Brain microvascular endothelial cell (primary cell): Measurements from ENCODE around the gene CLSTN2.

Experiments
- DNase-seq: peaks from one replicate; pipeline ENCODE4 v3.0.0-alpha.2; 2020
- H3K27ac ChIP-seq: fragments of 250-450 bp; sonication (Bioruptor Pico); 2 replicates; pipeline ENCODE4 v1.5.1; 2020; ENCODE audit warnings: mild to moderate bottlenecking, moderate library complexity
- H3K27me3 ChIP-seq: fragments of 250-450 bp; sonication (Bioruptor Pico); replicated peaks from 2 replicates; pipeline ENCODE4 v1.5.1; 2020; ENCODE audit warnings: mild to moderate bottlenecking
- H3K36me3 ChIP-seq: fragments of 250-450 bp; sonication (Bioruptor Pico); replicated peaks from 2 replicates; pipeline ENCODE4 v1.5.1; 2020; ENCODE audit warnings: mild to moderate bottlenecking
- H3K4me3 ChIP-seq: 2 replicates; pipeline ENCODE4 v1.5.1; 2011; ENCODE audit warnings: low read depth, mild to moderate bottlenecking, control low read depth, low read length, moderate library complexity
- CTCF ChIP-seq: IDR thresholded peaks from 2 replicates; pipeline ENCODE4 v1.5.1; 2011; ENCODE audit warnings: low read depth, mild to moderate bottlenecking, moderate library complexity, low read length, control low read depth, inconsistent platforms; ENCODE audit errors: missing control alignments
- in situ Hi-C: cut with HindIII; loops from 2 replicates; pipeline ENCODE4 v1.10.0; 2017; ENCODE audit warnings: low sequenced_read_pairs, low pct_ligation_motif_present

CLSTN2 gene

GRCh38 chr3:140576449-140576848 is 641.5 kb downstream of the CLSTN2 start:
- no peak overlapping the region for H3K4me3 ChIP-seq
- DNase-seq, result no peak
- H3K27ac ChIP-seq, result no peak overlapping the region
- no peaks in the 10 kb centered on the region for H3K27me3 ChIP-seq
- TF ChIP-seq CTCF, result no peak
- no peaks in the 10 kb centered on the region for H3K36me3 ChIP-seq
- in situ Hi-C loops, result no loop called here

GRCh38 chr3:140577911-140578310 is 642.9 kb downstream of the CLSTN2 start:
- no peak for TF ChIP-seq CTCF
- no peaks in the 10 kb centered on the region for H3K27me3 ChIP-seq
- no peaks in the 10 kb centered on the region for H3K36me3 ChIP-seq
- no peak for DNase-seq
- no peak overlapping the region for H3K4me3 ChIP-seq
- in situ Hi-C loops, result no loop called here
- H3K27ac ChIP-seq, result no peak overlapping the region

GRCh38 chr3:140579260-140579659 is 644.3 kb downstream of the CLSTN2 start:
- no peaks in the 10 kb centered on the region for H3K36me3 ChIP-seq
- DNase-seq, result no peak
- in situ Hi-C loops, result no loop called here
- H3K4me3 ChIP-seq, result no peak overlapping the region
- no peak for TF ChIP-seq CTCF
- H3K27me3 ChIP-seq, result no peaks in the 10 kb centered on the region
- no peak overlapping the region for H3K27ac ChIP-seq

GRCh38 chr3:140580746-140581145 is 645.8 kb downstream of the CLSTN2 start:
- H3K4me3 ChIP-seq, result no peak overlapping the region
- H3K27me3 ChIP-seq, result no peaks in the 10 kb centered on the region
- TF ChIP-seq CTCF, result no peak
- no peak overlapping the region for H3K27ac ChIP-seq
- no peaks in the 10 kb centered on the region for H3K36me3 ChIP-seq
- DNase-seq, result no peak
- in situ Hi-C loops, result no loop called here

GRCh38 chr3:140584549-140584948 is 649.6 kb downstream of the CLSTN2 start:
- Histone ChIP-seq H3K27me3 (no peaks in the 10 kb centered on the region), H3K27ac (no peak overlapping the region)
- no peak for DNase-seq

More at GRCh38 chr3:140584549-140584948, 649.6 kb downstream of the CLSTN2 start:
- Histone ChIP-seq H3K36me3 (no peaks in the 10 kb centered on the region), H3K4me3 (no peak overlapping the region)
- in situ Hi-C loops, result no loop called here
- TF ChIP-seq CTCF, result no peak
